ENCODE results near the gene ZNF140.

The ZNF140 gene

GRCh38 chr12:133080026-133080367 lies 726 bp upstream of the ZNF140 start:
- peaks cover 17% of the 10 kb centered on the region for H3K9me3 ChIP-seq (ENCODE audit: severe bottlenecking)
- no peak for TF ChIP-seq CTCF (IDR thresholded peaks at IDR 0.05; ENCODE audit: poor library complexity, severe bottlenecking)

GRCh38 chr12:133081159-133081780 lies 547 bp downstream of the ZNF140 start:
- Histone ChIP-seq H3K27me3 (ENCODE audit: insufficient read depth, poor library complexity, severe bottlenecking) (no peaks in the 10 kb centered on the region), H3K4me1 (ENCODE audit: insufficient read depth, poor library complexity, severe bottlenecking) (no peaks in the 10 kb centered on the region), H3K9me3 (ENCODE audit: severe bottlenecking) (peaks cover 17% of the 10 kb centered on the region), H3K36me3 (ENCODE audit: low read depth) (peaks cover 47% of the 10 kb centered on the region), H3K4me3 (ENCODE audit: severe bottlenecking) (peak overlapping the region; percentile 76), H3K27ac (ENCODE audit: poor library complexity, severe bottlenecking) (peak overlapping the region; percentile 81)
- DNase-seq (ENCODE audit: low spot score) (no peak), ATAC-seq (ENCODE audit: low read depth) (no peak)
- no peak for TF ChIP-seq CTCF (IDR thresholded peaks at IDR 0.05; ENCODE audit: poor library complexity, severe bottlenecking)

More at GRCh38 chr12:133080026-133080367, 726 bp upstream of the ZNF140 start:
- no peaks in the 10 kb centered on the region for H3K4me1 ChIP-seq (ENCODE audit: insufficient read depth, poor library complexity, severe bottlenecking)
- ATAC-seq (ENCODE audit: low read depth) (peak; percentile 90), DNase-seq (ENCODE audit: low spot score) (peak; percentile 98)
- H3K36me3 ChIP-seq (ENCODE audit: low read depth), result peaks cover 34% of the 10 kb centered on the region
- H3K27ac ChIP-seq (ENCODE audit: poor library complexity, severe bottlenecking), result peak overlapping the region; percentile 81
- peak overlapping the region; percentile 76 for H3K4me3 ChIP-seq (ENCODE audit: severe bottlenecking)
- H3K27me3 ChIP-seq (ENCODE audit: insufficient read depth, poor library complexity, severe bottlenecking), result no peaks in the 10 kb centered on the region

GRCh38 chr12:133083345-133083744 lies 2.6 kb downstream of the ZNF140 start:
- H3K4me1 ChIP-seq (ENCODE audit: insufficient read depth, poor library complexity, severe bottlenecking), result no peaks in the 10 kb centered on the region
- DNase-seq (ENCODE audit: low spot score) (no peak), ATAC-seq (ENCODE audit: low read depth) (no peak)
- H3K9me3 ChIP-seq (ENCODE audit: severe bottlenecking), result peaks cover 13% of the 10 kb centered on the region
- H3K27ac ChIP-seq (ENCODE audit: poor library complexity, severe bottlenecking), result no peak overlapping the region
- no peak overlapping the region for H3K4me3 ChIP-seq (ENCODE audit: severe bottlenecking)
- TF ChIP-seq CTCF (IDR thresholded peaks at IDR 0.05; ENCODE audit: poor library complexity, severe bottlenecking), result no peak
- peaks cover 63% of the 10 kb centered on the region for H3K36me3 ChIP-seq (ENCODE audit: low read depth)
- H3K27me3 ChIP-seq (ENCODE audit: insufficient read depth, poor library complexity, severe bottlenecking), result no peaks in the 10 kb centered on the region

- no peak overlapping the region for H3K4me3 ChIP-seq (ENCODE audit: severe bottlenecking)
- no peak for ATAC-seq (ENCODE audit: low read depth)
- H3K36me3 ChIP-seq (ENCODE audit: low read depth), result peaks cover 73% of the 10 kb centered on the region
- no peaks in the 10 kb centered on the region for H3K27me3 ChIP-seq (ENCODE audit: insufficient read depth, poor library complexity, severe bottlenecking)
- no peak for TF ChIP-seq CTCF (IDR thresholded peaks at IDR 0.05; ENCODE audit: poor library complexity, severe bottlenecking)
- H3K9me3 ChIP-seq (ENCODE audit: severe bottlenecking), result peaks cover 67% of the 10 kb centered on the region
- H3K27ac ChIP-seq (ENCODE audit: poor library complexity, severe bottlenecking), result no peak overlapping the region
- DNase-seq (ENCODE audit: low spot score), result no peak
- no peaks in the 10 kb centered on the region for H3K4me1 ChIP-seq (ENCODE audit: insufficient read depth, poor library complexity, severe bottlenecking)
Measured at GRCh38 chr12:133105620-133106019, 24.9 kb downstream of the ZNF140 start.

GRCh38 chr12:133106253-133106652 lies 25.5 kb downstream of the ZNF140 start:
- Histone ChIP-seq H3K9me3 (ENCODE audit: severe bottlenecking) (peaks cover 73% of the 10 kb centered on the region), H3K4me3 (ENCODE audit: severe bottlenecking) (no peak overlapping the region), H3K27ac (ENCODE audit: poor library complexity, severe bottlenecking) (no peak overlapping the region), H3K4me1 (ENCODE audit: insufficient read depth, poor library complexity, severe bottlenecking) (no peaks in the 10 kb centered on the region), H3K36me3 (ENCODE audit: low read depth) (peaks cover 67% of the 10 kb centered on the region), H3K27me3 (ENCODE audit: insufficient read depth, poor library complexity, severe bottlenecking) (no peaks in the 10 kb centered on the region)
- DNase-seq (ENCODE audit: low spot score) (no peak), ATAC-seq (ENCODE audit: low read depth) (no peak)
- no peak for TF ChIP-seq CTCF (IDR thresholded peaks at IDR 0.05; ENCODE audit: poor library complexity, severe bottlenecking)

Data from RWPE2 (cell line).